Lower leg skin (tissue), 3 donors: ENCODE results near the gene C8B.

Experiments used
- CTCF ChIP-seq, 3 donors: fragments of 450-650 bp; IDR thresholded peaks; one replicate each; pipeline ENCODE4 v1.5.1; 2016; ENCODE audit warnings: antibody characterized with exemption in 3 of 3, mild to moderate bottlenecking in 3 of 3, moderate library complexity in 2 of 3
- POLR2A ChIP-seq, 2 donors: fragments of 450-650 bp; IDR thresholded peaks; one replicate each; pipeline ENCODE4 v1.6.1; 2016 to 2017; ENCODE audit warnings: antibody characterized with exemption in 2 of 2, mild to moderate bottlenecking in 1 of 2, moderate library complexity in 1 of 2

GRCh38 chr1:56995414-56996100 is 29.7 kb upstream of the C8B start:
- TF ChIP-seq CTCF (IDR thresholded peaks at IDR 0.05) (no peak), POLR2A (IDR thresholded peaks at IDR 0.05) (no peak)
